ENCODE results near the gene CACNB1. TPM values are rescaled to one million over a fixed set of nuclear protein-coding genes. Genes with fewer than 3 reads are reported as not detected.

Gene CACNB1
- total and polyA plus RNA-seq, 10 of the 15 experiments (the other 5 are each of a cell fraction or from before 2014, with no cell fraction given) = 0.06 to 15.6 (median 6.3) TPM

DNA sequence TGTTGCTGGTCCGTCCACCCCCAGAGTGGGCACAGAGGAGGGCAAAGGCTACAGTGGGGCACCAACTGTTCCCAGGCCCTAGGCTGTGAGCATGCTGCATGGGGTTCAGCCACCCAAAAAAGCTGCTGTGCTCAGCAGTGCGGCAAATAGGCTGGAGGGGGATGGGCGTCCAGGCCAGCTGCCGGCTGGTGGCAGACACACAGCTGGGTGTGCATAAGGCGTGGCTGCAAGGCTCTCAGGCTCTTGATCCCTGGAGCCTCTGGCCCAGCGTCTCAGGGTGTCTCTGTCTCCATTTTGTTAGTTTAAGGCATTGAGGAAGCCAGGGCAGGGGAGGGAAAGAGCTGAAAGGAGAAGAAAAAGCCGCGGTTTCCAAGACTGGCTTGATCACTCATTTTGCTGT lies 11.4 kb upstream of the CACNB1 start:
- H3K9me3 ChIP-seq (replicated peaks; ENCODE audit: control insufficient read depth, insufficient read depth, low read length) = no peaks in the 10 kb centered on the region
- ChIA-PET RAD21 (ENCODE audit: unreplicated experiment) (interaction anchor here (0.7 to 6.1 kb wide), 8 partner anchors 9 to 339 kb away, joined by 3 to 160 read pairs (median 8); partner anchors contain the start of gene RPL19), SMC1A (ENCODE audit: uncharacterized antibody, unreplicated experiment) (interaction anchor here (0.6 to 5.0 kb wide), 9 partner anchors 10 to 226 kb away, joined by 3 to 76 read pairs (median 5); partner anchors contain the start of genes CACNB1 and RPL19), CTCF (interaction anchor here (0.6 to 10.9 kb wide), 8 partner anchors 9 to 339 kb away, joined by 3 to 658 read pairs (median 8); partner anchors contain the start of gene RPL19), POLR2A (interaction anchor here (0.5 to 2.7 kb wide), 5 partner anchors 9 to 1759 kb away, joined by 3 to 11 read pairs (median 4); partner anchors contain the start of gene RPL19)
- in situ Hi-C loops (cut with MboI) = loop anchor here (5.0 kb wide), 1 partner anchor 33 kb away; no protein-coding TSS in a partner anchor
- H3K27me3 ChIP-seq (replicated peaks in 1 of 2; ENCODE audit: control insufficient read depth in 2 of 2, insufficient read depth in 2 of 2, low read length in 1 of 2) = peaks cover 2 to 3% of the 10 kb centered on the region in 2 experiments; a peak in 1 of 4 replicates
- WGBS (ENCODE audit: insufficient coverage, insufficient replicate concordance, low lambda C conversion rate, missing lambda C conversion rate) = 1% methylated on average over 8 of the region's 8 CpGs
- peaks cover 8% of the 10 kb centered on the region in 2 experiments; a peak in 3 of 4 replicates for H3K36me3 ChIP-seq (ENCODE audit: control insufficient read depth in 2 of 2, insufficient read depth in 2 of 2, low read length in 1 of 2)
- ATAC-seq (peak; percentile 79), FAIRE-seq (peak; percentile 96), DNase-seq (ENCODE audit: low read depth, low spot score) (no peak)
- peaks cover 1% of the 10 kb centered on the region; the same call in 1 of the 2 replicates for H4K20me1 ChIP-seq (ENCODE audit: control insufficient read depth, insufficient read depth)
- no TSS peak for BruUV-seq (replicated peaks)
- H2AFZ ChIP-seq (ENCODE audit: control insufficient read depth, low read depth, low read length) = peak overlapping the region; percentile 76
- no peaks in the 10 kb centered on the region for H3K79me2 ChIP-seq (ENCODE audit: control insufficient read depth, insufficient read depth, low read length)
- TF ChIP-seq TCF3 (IDR thresholded peaks at IDR 0.05; ENCODE audit: borderline replicate concordance, insufficient read depth, low read depth, low read length) = peak; percentile 99
- TF ChIP-seq, protein P1, sequence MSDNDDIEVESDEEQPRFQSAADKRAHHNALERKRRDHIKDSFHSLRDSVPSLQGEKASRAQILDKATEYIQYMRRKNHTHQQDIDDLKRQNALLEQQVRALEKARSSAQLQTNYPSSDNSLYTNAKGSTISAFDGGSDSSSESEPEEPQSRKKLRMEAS (IDR thresholded peaks at IDR 0.05; ENCODE audit: low read depth, low read length) = peak; percentile 28; the same call in 1 of the 2 replicates
- peak; percentile 99 for TF ChIP-seq TCF12 (IDR thresholded peaks at IDR 0.05; ENCODE audit: low read depth, low read length)
- peak; percentile 33 for TF ChIP-seq SP1 (IDR thresholded peaks at IDR 0.05; ENCODE audit: low read depth, low read length)
- TF ChIP-seq MTA2 (IDR thresholded peaks at IDR 0.05; ENCODE audit: low read depth) = peak; percentile 8; the same call in 1 of the 2 replicates
- 0 out of 2 replicates have a peak, but pooled peaks have one; percentile 7 for TF ChIP-seq RUNX3 (IDR thresholded peaks at IDR 0.05; ENCODE audit: low read length)
- peak; percentile 85 for TF ChIP-seq CHD2 (IDR thresholded peaks at IDR 0.05; ENCODE audit: borderline replicate concordance, low read depth, low read length)
- TF ChIP-seq IKZF1 (conservative IDR thresholded peaks at IDR 0.05) = peak; percentile 17; the same call in 1 of the 2 replicates
- TF ChIP-seq POLR2A (IDR thresholded peaks at IDR 0.05; ENCODE audit: low read depth, low read length) = 0 out of 2 replicates have a peak, but pooled peaks have one; percentile 22
- TF ChIP-seq RBBP5 (conservative IDR thresholded peaks at IDR 0.05) = no peak
- no peak for TF ChIP-seq E2F4 (IDR thresholded peaks at IDR 0.05; ENCODE audit: low read depth, low read length)
- no peak for TF ChIP-seq MYC (IDR thresholded peaks at IDR 0.05; ENCODE audit: insufficient read depth, insufficient read length, insufficient replicate concordance, low read length, severe bottlenecking)
- TF ChIP-seq BACH1 (IDR thresholded peaks at IDR 0.05; ENCODE audit: borderline replicate concordance) = peak; percentile 24; the same call in 1 of the 2 replicates
- no peak for TF ChIP-seq STAT3 (IDR thresholded peaks at IDR 0.05; ENCODE audit: low read depth, low read length)
- peak; percentile 96 for TF ChIP-seq PAX5 (IDR thresholded peaks at IDR 0.05; ENCODE audit: borderline replicate concordance, low read depth, low read length)
- TF ChIP-seq DPF2 (IDR thresholded peaks at IDR 0.05) = 0 out of 2 replicates have a peak, but pooled peaks have one; percentile 11
- peak; percentile 68 for TF ChIP-seq SIN3A (IDR thresholded peaks at IDR 0.05; ENCODE audit: low read depth, low read length)
- peak in 1 of 2 experiments; percentile 61; a peak in 2 of 4 replicates for TF ChIP-seq BHLHE40 (IDR thresholded peaks at IDR 0.05; ENCODE audit: borderline replicate concordance in 1 of 2, low read depth in 2 of 2, low read length in 1 of 2)
- TF ChIP-seq CREB1 (IDR thresholded peaks at IDR 0.05; ENCODE audit: low read depth) = no peak
- TF ChIP-seq IKZF2 (IDR thresholded peaks at IDR 0.05) = peak in 1 of 2 experiments; percentile 21; a peak in 1 of 4 replicates
- TF ChIP-seq, protein P2, sequence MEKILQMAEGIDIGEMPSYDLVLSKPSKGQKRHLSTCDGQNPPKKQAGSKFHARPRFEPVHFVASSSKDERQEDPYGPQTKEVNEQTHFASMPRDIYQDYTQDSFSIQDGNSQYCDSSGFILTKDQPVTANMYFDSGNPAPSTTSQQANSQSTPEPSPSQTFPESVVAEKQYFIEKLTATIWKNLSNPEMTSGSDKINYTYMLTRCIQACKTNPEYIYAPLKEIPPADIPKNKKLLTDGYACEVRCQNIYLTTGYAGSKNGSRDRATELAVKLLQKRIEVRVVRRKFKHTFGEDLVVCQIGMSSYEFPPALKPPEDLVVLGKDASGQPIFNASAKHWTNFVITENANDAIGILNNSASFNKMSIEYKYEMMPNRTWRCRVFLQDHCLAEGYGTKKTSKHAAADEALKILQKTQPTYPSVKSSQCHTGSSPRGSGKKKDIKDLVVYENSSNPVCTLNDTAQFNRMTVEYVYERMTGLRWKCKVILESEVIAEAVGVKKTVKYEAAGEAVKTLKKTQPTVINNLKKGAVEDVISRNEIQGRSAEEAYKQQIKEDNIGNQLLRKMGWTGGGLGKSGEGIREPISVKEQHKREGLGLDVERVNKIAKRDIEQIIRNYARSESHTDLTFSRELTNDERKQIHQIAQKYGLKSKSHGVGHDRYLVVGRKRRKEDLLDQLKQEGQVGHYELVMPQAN (conservative IDR thresholded peaks at IDR 0.05) = 0 out of 2 replicates have a peak, but pooled peaks have one; percentile 28
- no peak for TF ChIP-seq PML (IDR thresholded peaks at IDR 0.05; ENCODE audit: low read length)
- no peak for TF ChIP-seq MYB (IDR thresholded peaks at IDR 0.05; ENCODE audit: borderline replicate concordance, low read depth, low read length)
- TF ChIP-seq HCFC1 (IDR thresholded peaks at IDR 0.05; ENCODE audit: low read length) = no peak
- H3K4me2 ChIP-seq (ENCODE audit: control insufficient read depth, insufficient read depth) = peak overlapping the region; percentile 85
- H3K27ac ChIP-seq (ENCODE audit: control insufficient read depth, insufficient read depth) = peak overlapping the region; percentile 9; the same call in 1 of the 2 replicates
- H3K4me1 ChIP-seq (ENCODE audit: control insufficient read depth, insufficient read depth, low read length) = peaks cover 27% of the 10 kb centered on the region
- no peak overlapping the region for H3K9ac ChIP-seq (ENCODE audit: control insufficient read depth, insufficient read depth, low read length)
- no peak overlapping the region for H3K4me3 ChIP-seq
- intact Hi-C loops (cut with micrococcal nuclease; ENCODE audit: unreplicated experiment) = no loop called here
